HG03025 (cell line): ENCODE data around the gene GPR152.
"Not testable (repeated sequence)": the region's sequence is repeated elsewhere in the genome, so short reads cannot be mapped to it uniquely, and the experiment has no call there.

Experiments used
- ATAC-seq: cut with Tn5 transposase; IDR thresholded peaks from one replicate; pipeline ENCODE4 v1.9.1; 2021; ENCODE audit warnings: mild to moderate bottlenecking, moderate library complexity; ENCODE audit not compliant: unreplicated experiment, low FRiP score

Gene GPR152

DNA sequence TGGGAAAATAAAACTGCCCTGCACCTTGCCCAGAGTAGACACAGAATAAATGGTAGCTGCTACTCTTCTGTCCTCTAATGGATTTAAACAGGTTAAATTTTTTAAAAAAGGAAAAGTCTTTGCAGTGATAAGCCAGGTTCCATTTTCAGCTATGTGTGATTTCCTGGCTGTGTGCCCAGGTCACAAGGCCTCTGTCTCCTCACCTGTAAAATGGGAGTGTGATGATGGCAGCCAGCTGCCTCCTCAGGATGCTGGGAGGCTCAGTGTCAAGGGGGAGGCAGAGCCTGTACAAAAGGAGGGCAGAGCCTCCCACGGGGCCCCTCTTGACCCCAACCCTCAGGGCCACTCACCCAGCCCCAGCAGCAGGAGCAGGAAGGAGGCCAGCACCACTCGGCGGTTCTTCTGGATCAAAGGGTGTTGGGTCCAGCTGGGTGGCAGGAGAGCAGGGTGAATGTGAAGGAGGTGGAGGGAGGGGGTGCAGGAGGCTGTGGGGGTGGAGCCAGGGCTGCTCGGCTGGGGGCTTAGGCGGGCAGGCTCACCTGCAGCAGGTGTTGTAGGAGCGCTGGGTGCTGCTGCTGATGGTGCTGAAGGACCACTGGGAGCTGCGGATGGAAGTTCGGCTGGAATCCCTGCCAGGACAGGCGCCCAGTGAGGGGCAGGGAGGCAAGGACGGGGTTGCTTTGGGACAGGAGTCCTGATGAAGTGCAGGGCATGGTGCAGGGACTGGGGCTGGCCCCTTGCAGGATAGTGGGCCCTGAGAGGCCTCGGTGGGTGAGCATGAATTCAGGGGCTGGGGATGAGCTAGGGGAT lies 14.6 kb upstream of the GPR152 start:
- no peak for ATAC-seq

DNA sequence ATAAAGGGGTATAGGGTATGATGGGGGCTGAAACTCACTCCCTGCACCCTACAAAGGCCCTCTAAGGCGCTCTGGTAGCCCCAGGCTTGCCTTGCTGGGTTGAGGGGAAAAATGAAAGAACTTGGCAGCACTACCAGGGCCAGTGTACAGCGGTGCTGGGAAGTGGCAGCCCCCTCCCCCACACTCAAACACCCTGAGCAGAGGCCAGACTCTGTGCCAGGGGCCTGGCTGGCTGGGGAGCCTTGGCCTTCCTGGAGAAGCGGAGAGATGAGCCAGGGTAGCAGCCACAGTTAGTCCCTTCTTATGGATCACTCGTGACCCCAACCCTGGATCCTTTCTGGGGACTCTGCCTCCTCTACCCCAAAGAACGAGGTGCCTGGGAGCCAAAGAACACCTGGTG lies 13.8 kb upstream of the GPR152 start:
- no peak for ATAC-seq

DNA sequence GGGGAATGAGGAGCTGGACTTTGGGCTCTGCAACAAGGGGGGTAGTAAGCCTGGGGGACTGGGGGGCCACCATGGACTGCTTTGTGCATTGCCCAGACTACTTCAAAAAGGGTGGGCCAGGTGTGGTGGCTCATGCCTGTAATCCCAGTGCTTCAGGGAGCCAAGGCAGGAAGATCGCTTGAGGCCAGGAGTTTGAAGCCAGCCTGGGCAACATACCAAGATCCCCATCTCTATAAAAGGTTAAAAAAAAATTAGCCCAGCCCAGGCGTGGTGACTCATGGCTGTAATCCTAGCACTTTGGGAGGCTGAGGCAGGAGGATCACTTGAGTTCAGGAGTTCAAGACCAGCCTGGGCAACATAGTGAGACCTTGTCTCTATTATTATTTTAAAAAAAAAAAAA lies 13.0 kb upstream of the GPR152 start:
- not testable (repeated sequence) for ATAC-seq

- ATAC-seq, result no peak
Observed at GRCh38 chr11:67465189-67465510, 12.6 kb upstream of the GPR152 start.

DNA sequence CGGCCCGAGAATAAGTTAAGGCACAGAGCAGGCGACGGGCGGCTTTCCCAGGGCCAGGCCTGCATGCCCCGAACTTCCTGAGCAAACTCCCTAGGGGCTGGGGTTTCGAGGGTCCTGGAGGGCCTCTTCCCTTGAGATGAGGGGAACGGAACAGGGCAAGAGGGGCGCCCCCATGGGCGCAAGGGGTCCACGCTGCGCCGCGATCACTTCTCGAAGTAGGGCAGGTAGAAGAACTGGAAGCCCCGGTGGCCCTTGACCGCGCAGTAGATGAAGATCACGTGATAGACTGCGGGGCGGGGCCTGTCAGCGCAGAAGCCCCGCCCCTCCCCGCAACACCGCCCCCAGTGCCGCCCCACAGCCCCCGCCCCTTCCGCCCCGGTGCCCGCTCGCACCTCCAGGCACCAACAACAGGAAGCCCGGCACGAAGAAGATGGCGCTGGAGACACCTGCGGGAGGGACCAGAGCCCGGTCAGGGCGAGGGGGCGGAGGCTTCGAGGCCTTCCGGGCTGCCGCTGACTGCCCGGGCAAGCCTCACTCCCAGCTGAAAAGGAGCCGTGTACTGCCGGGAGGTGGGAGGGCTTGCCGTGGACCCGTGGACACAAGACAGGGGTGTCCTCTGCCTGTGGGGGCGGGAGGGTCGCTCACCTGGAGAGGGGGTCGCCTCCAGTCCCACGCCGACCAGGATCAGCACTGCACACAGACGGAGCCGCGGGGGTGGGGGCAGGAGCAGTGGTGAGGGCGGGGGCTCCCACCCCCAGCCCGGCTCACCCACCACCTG lies 12.1 kb upstream of the GPR152 start:
- ATAC-seq, result peak; percentile 36

DNA sequence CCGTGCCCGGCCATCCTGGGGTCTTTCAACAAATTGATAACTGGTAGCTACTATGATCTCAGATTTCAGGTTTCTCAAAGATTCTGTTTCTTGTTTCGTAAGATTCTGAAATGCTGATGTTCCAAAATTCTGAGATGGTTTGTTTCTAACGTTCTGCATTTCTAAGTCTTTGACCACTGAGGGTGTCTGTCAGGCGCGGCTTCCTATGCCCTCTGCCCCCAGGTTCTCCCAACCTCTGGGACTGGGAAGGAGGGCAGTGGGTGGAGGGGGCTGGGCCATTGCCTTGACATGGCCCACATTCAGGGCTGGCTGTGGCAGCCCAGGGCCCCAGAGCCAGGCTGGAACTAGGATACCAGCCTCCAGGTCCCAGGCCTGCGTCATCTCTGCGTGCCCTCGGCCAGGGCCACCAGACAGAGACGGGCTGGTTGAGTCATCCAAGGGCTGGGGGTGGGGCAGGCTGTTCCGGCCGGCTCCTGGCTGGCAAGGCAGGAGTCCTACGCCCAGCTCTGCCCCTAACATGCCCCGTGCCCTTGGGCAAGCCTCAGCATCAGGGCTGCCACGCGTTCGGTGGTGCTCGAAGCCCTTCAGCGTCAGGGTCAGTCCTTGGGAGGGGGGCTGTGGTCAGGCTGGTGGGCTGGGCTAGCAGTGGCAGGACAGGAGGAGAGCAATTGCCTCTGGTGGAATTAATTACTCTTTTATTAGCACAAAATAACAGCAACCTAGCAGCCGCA lies 11.3 kb upstream of the GPR152 start:
- no peak for ATAC-seq

DNA sequence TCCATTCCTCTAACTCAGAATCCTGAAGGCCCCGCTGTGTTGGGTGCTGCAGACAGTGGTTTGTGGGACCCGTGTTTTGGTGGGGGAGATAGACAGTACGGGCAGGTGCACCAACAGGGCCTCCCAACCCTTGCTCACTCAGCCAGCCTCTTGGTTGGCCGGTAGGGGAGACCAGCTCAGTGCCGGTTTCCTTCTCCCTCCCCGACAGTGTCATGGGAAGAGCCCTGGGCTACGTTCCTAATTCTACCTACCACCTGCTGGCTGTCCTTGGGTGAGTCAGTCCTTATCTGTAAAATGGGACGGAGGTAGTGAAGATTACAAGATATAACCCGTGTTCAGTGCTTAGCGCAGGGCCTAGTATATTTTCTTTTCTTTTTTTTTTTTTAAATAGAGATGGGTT lies 10.7 kb upstream of the GPR152 start:
- ATAC-seq, result no peak

GRCh38 chr11:67458266-67458665 lies 5.7 kb upstream of the GPR152 start:
- ATAC-seq, result no peak

DNA sequence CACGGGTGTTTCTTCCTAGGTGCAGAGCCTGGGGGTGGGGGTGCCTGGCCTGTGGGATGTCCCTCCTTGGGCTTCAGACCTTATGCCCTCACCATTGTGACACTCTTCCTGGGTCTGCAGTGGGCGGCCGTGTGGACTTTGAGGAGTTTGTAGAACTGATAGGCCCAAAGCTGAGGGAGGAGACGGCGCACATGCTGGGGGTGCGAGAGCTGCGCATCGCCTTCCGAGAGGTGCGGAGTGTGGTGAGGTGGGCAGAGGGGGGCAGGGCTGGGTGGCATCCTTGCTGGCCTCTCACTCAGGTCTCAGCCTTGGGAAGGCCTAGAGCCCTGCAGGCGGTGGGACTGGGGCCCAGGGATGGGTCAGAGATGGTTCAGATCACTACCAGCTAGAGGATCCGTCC lies 4.9 kb upstream of the GPR152 start:
- ATAC-seq, result no peak

- ATAC-seq, result no peak
Observed at GRCh38 chr11:67456068-67456705, 3.7 kb upstream of the GPR152 start.

- ATAC-seq, result no peak
Observed at GRCh38 chr11:67455054-67455453, 2.5 kb upstream of the GPR152 start, which contains the start of gene CABP4. Gene CABP4, plus strand, starts transcription at chr11:67455354. Its CDS starts 70 bp downstream, at chr11:67455424.

- ATAC-seq, result no peak
Observed at GRCh38 chr11:67453816-67454732, 1.5 kb upstream of the GPR152 start.

DNA sequence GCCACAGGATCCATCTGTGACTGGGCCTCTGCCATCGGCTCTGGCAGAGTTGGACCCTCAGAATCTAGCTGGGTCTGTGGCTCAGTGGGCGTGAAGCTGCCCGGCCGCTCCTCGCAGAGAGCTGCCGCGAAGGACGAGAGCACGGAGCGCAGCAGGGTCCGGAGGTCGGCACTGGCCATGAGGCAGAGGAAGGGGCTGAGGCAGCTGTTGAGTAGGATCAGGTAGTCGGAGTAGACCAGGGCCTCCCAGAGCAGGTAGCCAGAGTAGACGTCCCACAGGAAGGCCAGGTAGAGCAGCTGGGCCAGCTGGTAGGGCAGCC lies 912 bp downstream of the GPR152 start:
- no peak for ATAC-seq

DNA sequence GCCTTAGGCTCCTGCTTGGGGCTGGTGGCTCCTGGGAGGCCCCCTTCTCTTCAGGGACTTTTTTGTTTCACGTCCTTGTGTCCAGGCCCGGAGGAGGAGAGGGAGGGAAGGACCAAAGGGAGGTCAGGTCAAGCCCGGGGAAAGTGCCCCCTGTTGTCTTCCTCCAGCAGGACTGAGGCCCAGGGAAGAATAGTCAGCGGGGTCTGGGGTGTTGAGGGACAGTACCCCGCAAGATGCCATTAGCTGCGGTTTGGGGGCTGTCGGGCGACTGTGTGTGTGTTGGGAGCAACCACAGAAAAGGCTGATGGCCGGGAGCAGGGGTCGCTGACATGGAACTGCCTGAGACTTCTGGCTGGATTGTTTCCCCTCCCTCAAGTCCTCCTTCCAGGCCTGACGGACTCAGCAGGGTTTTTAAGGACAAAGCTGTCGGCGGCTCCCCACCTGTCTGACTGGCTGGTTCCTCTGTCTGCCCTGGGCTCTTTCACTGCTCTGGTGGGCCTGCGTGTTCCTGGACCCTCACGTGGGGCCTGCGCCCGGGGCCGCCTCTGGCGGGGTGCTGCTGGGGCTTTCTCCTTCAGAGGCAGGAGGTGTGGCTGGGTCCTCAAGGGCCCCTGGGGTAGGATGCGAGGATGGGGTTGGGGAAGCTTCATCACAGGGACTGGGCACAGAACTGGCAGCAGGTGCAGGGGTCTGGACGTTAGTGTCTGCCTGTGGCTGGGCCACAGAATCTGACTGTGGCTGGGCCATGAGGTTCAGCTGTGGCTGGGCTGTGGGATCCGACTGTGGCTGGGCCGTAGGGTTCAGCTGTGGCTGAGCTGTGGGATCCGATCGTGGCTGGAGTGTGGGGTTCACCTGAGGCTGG lies 1.5 kb downstream of the GPR152 start:
- ATAC-seq, result no peak

DNA sequence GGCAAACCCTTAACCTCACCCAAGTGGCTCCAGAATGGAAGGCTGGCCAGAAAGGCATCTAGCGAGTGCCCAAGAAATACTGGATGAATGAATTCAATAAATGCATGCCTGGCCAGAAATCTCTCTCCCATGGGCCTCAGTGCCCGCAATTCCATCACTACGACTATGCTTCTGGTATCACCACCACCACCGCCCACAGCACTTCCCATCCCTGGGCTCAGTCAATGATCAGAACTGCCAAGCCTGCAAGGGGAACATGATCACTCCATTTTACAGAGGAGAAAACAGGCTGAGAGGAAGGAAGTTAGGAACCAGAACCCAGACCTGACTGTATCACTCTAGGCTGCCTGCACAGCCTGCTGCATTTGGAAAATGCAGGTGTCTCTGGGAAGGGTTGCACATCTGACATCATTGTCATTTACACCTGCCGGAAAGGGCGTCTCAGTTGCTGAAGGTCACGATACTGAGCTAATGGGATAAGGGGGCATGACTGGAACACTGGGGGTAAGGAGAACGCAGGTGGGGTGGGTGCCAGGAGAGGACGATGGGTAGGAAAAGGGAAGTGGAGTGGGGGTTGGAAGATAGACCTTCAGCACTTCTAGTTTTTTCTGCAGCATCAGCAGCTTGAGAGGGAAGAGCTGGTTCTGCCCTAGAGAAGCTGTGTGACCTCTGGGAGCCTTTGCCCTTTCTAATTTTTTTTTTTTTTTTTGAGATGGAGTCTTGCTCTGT lies 3.2 kb downstream of the GPR152 start:
- ATAC-seq, result no peak

- no peak for ATAC-seq
Observed at GRCh38 chr11:67448220-67448609, 4.3 kb downstream of the GPR152 start.

DNA sequence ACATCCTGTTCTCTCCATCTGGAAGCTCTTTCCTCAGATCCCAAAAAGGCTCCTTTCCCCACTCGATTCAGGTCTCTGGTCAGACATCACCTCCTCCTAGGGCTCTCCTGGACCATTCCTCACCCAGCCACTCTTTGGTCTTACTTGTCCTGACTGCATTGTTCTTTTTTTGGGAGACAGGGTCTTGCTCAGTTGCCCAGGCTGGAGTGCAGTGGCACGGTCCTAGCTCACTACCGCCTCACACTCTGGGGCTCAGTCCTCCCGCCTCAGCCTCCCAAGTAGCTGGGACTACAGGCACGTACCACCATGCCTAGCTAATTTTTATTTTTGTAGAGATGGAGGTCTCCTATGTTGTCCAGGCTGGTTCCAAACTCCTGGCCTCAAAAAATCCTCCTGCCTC lies 7.0 kb downstream of the GPR152 start:
- ATAC-seq, result no peak
